ENCODE data around the gene DYRK4. TPM values are rescaled to one million over a fixed set of nuclear protein-coding genes. Genes with fewer than 3 reads are reported as not detected.
A peak's percentile ranks its signal among the peaks of the same experiment; 100 is the strongest.

The DYRK4 gene
- total and polyA plus RNA-seq, 9 donors, result 13.5 to 30.4 (median 16.2) TPM

DNA sequence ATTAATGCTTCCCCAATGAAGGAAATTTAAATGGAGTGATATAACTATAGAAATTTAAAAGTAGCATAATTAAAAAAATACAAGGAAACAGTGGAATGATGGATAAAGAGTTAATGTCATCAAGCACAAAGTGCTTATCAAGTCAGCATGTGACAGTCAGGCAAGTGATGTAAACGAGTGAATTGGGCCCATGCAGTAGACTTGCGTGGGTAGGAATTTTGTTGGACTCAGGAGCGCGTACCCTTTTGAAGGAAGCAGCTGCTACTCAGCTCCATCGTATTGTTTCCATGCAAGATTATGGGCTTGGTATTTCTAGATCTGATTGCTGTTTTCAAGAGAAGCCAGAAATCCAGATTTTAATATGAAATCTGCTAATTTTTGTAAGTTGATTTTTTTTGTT, 4.4 kb upstream of the DYRK4 start:
- no peak for DNase-seq
- Histone ChIP-seq H3K4me1 (ENCODE audit: control insufficient read depth, insufficient read depth, low read length) (peaks cover 8% of the 10 kb centered on the region), H3K4me3 (ENCODE audit: low read length) (no peak overlapping the region), H3K36me3 (ENCODE audit: control insufficient read depth, insufficient read depth, low read length) (peaks cover 10% of the 10 kb centered on the region), H3K27ac (ENCODE audit: low read length) (no peak overlapping the region), H3K27me3 (ENCODE audit: control insufficient read depth, insufficient read depth, low read length) (no peaks in the 10 kb centered on the region), H3K9me3 (replicated peaks; ENCODE audit: control insufficient read depth, low read depth, low read length) (no peaks in the 10 kb centered on the region)
- WGBS (ENCODE audit: insufficient coverage), result 90% methylated on average over 5 of the region's 5 CpGs

DNA sequence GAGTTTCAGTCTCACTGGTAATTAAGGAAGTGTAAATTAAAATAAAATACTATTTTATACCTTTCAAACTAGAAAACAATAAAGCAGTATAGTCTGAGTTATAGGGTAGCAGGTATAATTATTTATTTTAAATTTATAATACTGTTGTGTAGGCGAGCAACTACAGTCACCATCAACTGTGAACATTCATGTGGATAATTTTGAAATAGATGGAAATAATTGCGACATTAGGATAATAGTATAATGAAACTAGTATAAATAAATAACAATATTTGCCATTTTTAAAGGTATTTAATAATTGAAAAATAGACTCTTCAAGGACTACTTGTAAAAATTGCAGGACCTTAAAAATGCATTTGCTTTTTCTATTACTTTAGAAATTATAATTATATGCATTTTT, 3.8 kb upstream of the DYRK4 start:
- no peaks in the 10 kb centered on the region for H3K9me3 ChIP-seq (replicated peaks; ENCODE audit: control insufficient read depth, low read depth, low read length)
- no peak overlapping the region for H3K4me3 ChIP-seq (ENCODE audit: low read length)
- H3K36me3 ChIP-seq (ENCODE audit: control insufficient read depth, insufficient read depth, low read length), result peaks cover 10% of the 10 kb centered on the region
- WGBS (ENCODE audit: insufficient coverage), result no CpG with 5 or more reads among the region's 2 CpGs
- H3K27ac ChIP-seq (ENCODE audit: low read length), result no peak overlapping the region
- no peaks in the 10 kb centered on the region for H3K27me3 ChIP-seq (ENCODE audit: control insufficient read depth, insufficient read depth, low read length)
- H3K4me1 ChIP-seq (ENCODE audit: control insufficient read depth, insufficient read depth, low read length), result peaks cover 8% of the 10 kb centered on the region
- no peak for DNase-seq

DNA sequence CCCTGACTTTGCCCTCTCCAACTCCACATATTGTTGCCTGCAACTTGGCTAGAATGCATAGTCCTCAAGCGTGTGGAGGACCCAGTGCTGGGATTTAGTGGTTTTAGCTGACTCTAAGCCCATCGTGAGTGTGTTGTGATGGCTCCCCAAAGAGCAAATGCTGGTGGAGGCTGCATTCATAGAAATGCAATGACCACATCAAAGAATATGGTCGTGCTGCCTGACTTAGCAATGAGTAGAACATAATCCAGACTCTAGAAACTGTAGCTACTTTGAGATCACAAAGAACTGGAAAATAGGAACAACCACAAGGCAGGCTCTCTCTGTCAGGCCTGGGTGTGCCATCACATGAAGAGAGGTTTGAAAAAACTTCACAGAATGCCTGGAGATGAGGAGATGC, 1.3 kb downstream of the DYRK4 start:
- 83% methylated on average over 2 of the region's 3 CpGs for WGBS (ENCODE audit: insufficient coverage)

DNA sequence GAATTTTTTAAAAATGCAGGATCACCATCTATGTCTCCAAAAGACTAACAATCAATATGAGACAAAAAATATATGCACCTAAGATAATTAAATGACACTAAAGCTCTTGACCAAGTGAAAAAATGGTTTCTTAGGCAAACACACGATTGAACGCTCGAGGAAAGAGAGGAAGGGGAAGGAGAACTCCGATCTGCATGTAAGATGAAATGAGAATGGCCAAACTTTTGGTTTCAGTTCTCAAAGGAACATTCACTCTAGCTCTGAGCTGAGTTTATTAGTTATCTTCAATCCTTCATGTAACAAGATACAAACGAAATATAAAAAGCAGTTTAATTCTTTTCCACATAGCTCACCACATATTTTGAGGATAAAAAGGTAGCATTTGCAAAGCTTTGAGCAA, 2.8 kb downstream of the DYRK4 start:
- no CpG with 5 or more reads among the region's 5 CpGs for WGBS (ENCODE audit: insufficient coverage)
- peaks cover 8% of the 10 kb centered on the region for H3K4me1 ChIP-seq (ENCODE audit: control insufficient read depth, insufficient read depth, low read length)
- H3K27me3 ChIP-seq (ENCODE audit: control insufficient read depth, insufficient read depth, low read length), result no peaks in the 10 kb centered on the region
- peak; percentile 39 for DNase-seq
- no peaks in the 10 kb centered on the region for H3K9me3 ChIP-seq (replicated peaks; ENCODE audit: control insufficient read depth, low read depth, low read length)
- H3K4me3 ChIP-seq (ENCODE audit: low read length), result no peak overlapping the region
- peak overlapping the region; percentile 20 for H3K27ac ChIP-seq (ENCODE audit: low read length)
- no peaks in the 10 kb centered on the region for H3K36me3 ChIP-seq (ENCODE audit: control insufficient read depth, insufficient read depth, low read length)

More for the DNA sequence above, 1.3 kb downstream of the DYRK4 start:
- no peak overlapping the region for H3K4me3 ChIP-seq (ENCODE audit: low read length)
- no peaks in the 10 kb centered on the region for H3K36me3 ChIP-seq (ENCODE audit: control insufficient read depth, insufficient read depth, low read length)
- H3K4me1 ChIP-seq (ENCODE audit: control insufficient read depth, insufficient read depth, low read length), result peaks cover 8% of the 10 kb centered on the region
- no peak for DNase-seq
- no peak overlapping the region for H3K27ac ChIP-seq (ENCODE audit: low read length)
- H3K27me3 ChIP-seq (ENCODE audit: control insufficient read depth, insufficient read depth, low read length), result no peaks in the 10 kb centered on the region
- no peaks in the 10 kb centered on the region for H3K9me3 ChIP-seq (replicated peaks; ENCODE audit: control insufficient read depth, low read depth, low read length)

DNA sequence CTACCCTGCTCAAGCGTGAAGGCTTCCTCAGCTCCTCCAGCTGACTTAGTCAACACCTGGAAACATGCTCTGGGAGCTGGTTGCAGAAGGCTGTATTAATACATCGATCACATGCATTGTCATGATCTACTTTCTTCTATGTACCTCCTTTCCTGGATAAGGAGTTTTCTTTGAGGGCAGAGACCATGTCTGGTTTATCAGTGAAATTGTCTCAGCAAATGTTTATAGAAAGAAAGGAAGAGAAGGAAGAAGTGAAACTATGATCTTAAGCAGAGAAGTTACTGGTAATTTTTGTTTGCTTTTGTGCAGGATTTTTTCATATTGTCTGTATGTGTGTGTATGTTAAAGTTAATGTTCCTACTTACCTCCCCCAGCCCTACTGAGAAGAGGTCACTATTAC, 4.5 kb downstream of the DYRK4 start:
- Histone ChIP-seq H3K9me3 (replicated peaks; ENCODE audit: control insufficient read depth, low read depth, low read length) (no peaks in the 10 kb centered on the region), H3K27me3 (ENCODE audit: control insufficient read depth, insufficient read depth, low read length) (no peaks in the 10 kb centered on the region), H3K4me3 (ENCODE audit: low read length) (no peak overlapping the region), H3K27ac (ENCODE audit: low read length) (no peak overlapping the region), H3K36me3 (ENCODE audit: control insufficient read depth, insufficient read depth, low read length) (no peaks in the 10 kb centered on the region), H3K4me1 (ENCODE audit: control insufficient read depth, insufficient read depth, low read length) (peaks cover 8% of the 10 kb centered on the region)
- no peak for DNase-seq
- WGBS (ENCODE audit: insufficient coverage), result no CpG with 5 or more reads among the region's 2 CpGs

DNA sequence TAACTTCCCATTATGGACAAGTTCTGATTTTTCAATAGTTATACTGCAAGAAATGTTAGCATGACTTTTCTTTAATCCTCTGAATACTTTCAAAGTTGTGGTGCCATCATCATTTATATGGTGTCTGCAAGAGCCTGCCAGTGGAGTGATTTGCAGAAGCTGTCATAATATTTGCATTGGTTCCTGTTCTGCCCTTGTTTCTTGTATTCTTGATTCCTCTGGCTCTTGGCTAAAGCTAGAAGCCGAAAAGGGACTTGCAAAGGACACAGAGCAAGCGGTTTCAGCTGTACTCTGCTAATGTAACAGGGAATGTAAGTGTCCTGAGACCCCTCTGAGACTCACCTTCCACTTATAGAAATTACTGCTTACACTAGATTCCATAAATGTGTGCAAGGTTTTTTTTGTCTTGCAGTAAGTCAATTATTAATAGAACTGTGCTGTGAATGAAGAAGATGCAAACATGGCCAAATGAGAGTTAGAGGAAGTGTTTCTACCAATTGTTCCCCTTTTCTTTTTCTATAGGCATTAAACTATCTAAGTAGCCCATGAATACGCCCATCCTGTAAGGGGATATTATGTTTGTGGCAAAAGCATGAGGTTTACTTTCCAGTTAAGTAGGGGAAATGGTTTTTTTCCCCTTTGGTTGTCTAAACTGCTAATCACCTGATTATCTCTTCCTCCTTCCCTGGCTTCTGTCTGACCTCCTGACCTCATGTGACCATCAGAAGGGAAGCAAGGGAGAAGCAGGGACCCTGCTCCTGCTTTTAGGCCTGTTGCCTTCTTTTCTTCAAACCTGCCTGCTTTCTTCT, 5.3 kb downstream of the DYRK4 start:
- DNase-seq, result peak; percentile 75
- no peaks in the 10 kb centered on the region for H3K9me3 ChIP-seq (replicated peaks; ENCODE audit: control insufficient read depth, low read depth, low read length)
- H3K36me3 ChIP-seq (ENCODE audit: control insufficient read depth, insufficient read depth, low read length), result no peaks in the 10 kb centered on the region
- H3K27me3 ChIP-seq (ENCODE audit: control insufficient read depth, insufficient read depth, low read length), result no peaks in the 10 kb centered on the region
- no peak overlapping the region for H3K4me3 ChIP-seq (ENCODE audit: low read length)
- WGBS (ENCODE audit: insufficient coverage), result 60% methylated on average over 1 of the region's 3 CpGs
- peaks cover 1% of the 10 kb centered on the region for H3K4me1 ChIP-seq (ENCODE audit: control insufficient read depth, insufficient read depth, low read length)
- H3K27ac ChIP-seq (ENCODE audit: low read length), result peak overlapping the region; percentile 38

DNA sequence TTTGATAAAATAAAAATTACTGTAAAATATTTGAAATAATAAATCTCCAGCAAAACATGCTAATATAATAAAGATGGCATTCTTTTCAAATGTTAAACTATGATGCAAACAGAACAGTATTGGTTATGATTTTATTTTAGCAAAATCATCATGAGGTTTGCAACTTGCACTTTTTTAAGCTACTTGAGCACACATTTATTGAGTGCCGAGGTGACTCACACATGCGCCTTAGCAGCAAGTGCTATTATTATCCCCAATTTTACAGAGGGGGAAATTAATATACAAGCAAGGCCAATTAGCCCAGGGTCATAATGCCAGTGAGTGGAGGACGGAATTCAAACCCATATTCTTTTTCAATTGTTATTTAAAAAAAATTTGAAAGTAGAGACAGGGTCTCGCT, 7.3 kb downstream of the DYRK4 start:
- Histone ChIP-seq H3K27ac (ENCODE audit: low read length) (no peak overlapping the region), H3K9me3 (replicated peaks; ENCODE audit: control insufficient read depth, low read depth, low read length) (no peaks in the 10 kb centered on the region), H3K4me1 (ENCODE audit: control insufficient read depth, insufficient read depth, low read length) (no peaks in the 10 kb centered on the region), H3K36me3 (ENCODE audit: control insufficient read depth, insufficient read depth, low read length) (no peaks in the 10 kb centered on the region), H3K27me3 (ENCODE audit: control insufficient read depth, insufficient read depth, low read length) (no peaks in the 10 kb centered on the region), H3K4me3 (ENCODE audit: low read length) (no peak overlapping the region)
- DNase-seq, result no peak
- WGBS (ENCODE audit: insufficient coverage), result no CpG with 5 or more reads among the region's 4 CpGs

DNA sequence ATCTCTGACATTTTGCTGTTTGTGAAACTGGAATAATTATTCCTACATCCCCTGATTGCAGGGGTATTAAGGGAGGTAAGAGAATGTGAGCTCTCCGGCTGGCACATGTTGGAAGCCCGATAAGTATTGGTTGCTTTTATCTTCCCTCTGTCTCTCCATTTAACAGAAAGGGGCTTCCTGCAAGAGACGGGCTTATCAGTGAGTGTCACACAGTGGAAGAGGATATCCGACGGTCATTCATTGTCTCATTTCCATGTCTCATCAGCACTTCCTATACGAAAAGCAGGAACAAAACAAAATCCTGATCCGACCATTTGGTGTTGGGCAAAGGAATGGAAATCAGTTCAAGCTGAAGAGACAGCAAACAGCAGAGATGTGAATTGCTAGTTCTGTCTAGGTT, 10.7 kb downstream of the DYRK4 start:
- 100% methylated on average over 3 of the region's 7 CpGs for WGBS (ENCODE audit: insufficient coverage)
- DNase-seq, result peak; percentile 19

DNA sequence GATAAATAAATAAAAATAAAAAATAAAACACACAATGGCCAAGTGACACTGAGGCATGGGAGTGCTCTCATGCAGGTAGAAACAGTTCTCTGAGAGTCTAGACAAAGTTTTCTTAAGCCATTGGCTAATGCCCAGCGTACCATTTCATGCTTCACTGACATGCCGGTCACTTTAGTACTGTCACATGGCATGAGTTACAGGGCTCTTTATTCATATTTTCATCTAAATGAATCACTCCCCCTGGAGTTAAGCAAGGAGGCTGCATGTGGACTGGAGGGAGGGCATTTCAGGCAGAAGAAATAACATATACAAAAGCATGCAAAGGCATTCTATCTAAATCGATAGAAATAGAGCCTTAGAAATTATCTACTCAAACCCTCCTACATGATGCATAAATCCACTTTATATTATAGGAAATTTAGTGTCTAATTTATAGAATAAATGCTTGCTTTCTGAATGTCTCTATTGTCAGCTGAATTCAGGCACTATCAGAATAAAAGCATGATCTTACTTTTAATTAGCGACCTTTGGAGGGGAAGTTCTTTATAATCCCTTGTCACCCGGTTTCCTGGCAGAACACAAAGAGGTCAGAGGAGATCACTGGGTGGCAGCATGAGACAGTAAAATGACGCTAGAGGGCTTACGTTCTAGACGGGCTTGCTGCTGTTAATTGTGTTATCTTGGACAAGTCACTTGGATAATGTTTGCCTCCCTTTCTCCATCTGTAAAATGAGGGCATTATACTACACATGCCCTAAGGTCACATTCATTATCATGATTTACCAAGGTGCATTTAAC, 17.5 kb downstream of the DYRK4 start:
- Histone ChIP-seq H3K36me3 (ENCODE audit: control insufficient read depth, insufficient read depth, low read length) (no peaks in the 10 kb centered on the region), H3K4me1 (ENCODE audit: control insufficient read depth, insufficient read depth, low read length) (peaks cover 4% of the 10 kb centered on the region), H3K9me3 (replicated peaks; ENCODE audit: control insufficient read depth, low read depth, low read length) (no peaks in the 10 kb centered on the region), H3K4me3 (ENCODE audit: low read length) (no peak overlapping the region), H3K27me3 (ENCODE audit: control insufficient read depth, insufficient read depth, low read length) (peaks cover 2% of the 10 kb centered on the region), H3K27ac (ENCODE audit: low read length) (no peak overlapping the region)
- peak; percentile 47 for DNase-seq
- 80% methylated on average over 1 of the region's 8 CpGs for WGBS (ENCODE audit: insufficient coverage)

More for the DNA sequence above, 10.7 kb downstream of the DYRK4 start:
- Histone ChIP-seq H3K9me3 (replicated peaks; ENCODE audit: control insufficient read depth, low read depth, low read length) (no peaks in the 10 kb centered on the region), H3K27me3 (ENCODE audit: control insufficient read depth, insufficient read depth, low read length) (no peaks in the 10 kb centered on the region), H3K4me3 (ENCODE audit: low read length) (no peak overlapping the region), H3K36me3 (ENCODE audit: control insufficient read depth, insufficient read depth, low read length) (no peaks in the 10 kb centered on the region), H3K27ac (ENCODE audit: low read length) (no peak overlapping the region), H3K4me1 (ENCODE audit: control insufficient read depth, insufficient read depth, low read length) (no peaks in the 10 kb centered on the region)

DNA sequence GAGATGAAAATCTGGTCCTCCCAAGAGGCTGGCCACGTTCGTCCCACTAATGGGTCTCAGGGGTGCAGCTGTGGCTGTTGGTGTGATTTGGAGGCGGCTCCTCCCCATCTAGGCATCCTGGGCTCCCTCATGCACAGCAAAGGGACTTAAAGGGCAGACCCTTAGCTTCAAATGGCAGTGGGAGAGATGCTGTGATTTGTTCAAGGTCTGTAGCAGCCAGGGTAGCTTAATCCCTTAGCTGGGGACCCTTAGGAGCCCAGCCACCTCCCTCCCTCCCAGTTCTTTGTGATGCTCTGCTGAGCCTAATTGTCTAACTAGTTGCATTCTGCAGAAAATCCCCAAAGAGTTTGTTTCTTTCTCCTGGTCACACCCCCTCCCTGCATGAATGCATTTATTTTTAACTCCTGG, 18.3 kb downstream of the DYRK4 start:
- no peak overlapping the region for H3K4me3 ChIP-seq (ENCODE audit: low read length)
- H3K9me3 ChIP-seq (replicated peaks; ENCODE audit: control insufficient read depth, low read depth, low read length), result no peaks in the 10 kb centered on the region
- DNase-seq, result no peak
- peaks cover 2% of the 10 kb centered on the region for H3K27me3 ChIP-seq (ENCODE audit: control insufficient read depth, insufficient read depth, low read length)
- no peak overlapping the region for H3K27ac ChIP-seq (ENCODE audit: low read length)
- H3K36me3 ChIP-seq (ENCODE audit: control insufficient read depth, insufficient read depth, low read length), result no peaks in the 10 kb centered on the region
- WGBS (ENCODE audit: insufficient coverage), result 58% methylated on average over 2 of the region's 3 CpGs
- peaks cover 4% of the 10 kb centered on the region for H3K4me1 ChIP-seq (ENCODE audit: control insufficient read depth, insufficient read depth, low read length)
